GM10248 (cell line): ENCODE data around the gene LUC7L2.
"Not testable (repeated sequence)": the region's sequence is repeated elsewhere in the genome, so short reads cannot be mapped to it uniquely, and the experiment has no call there.

Experiments
- CTCF ChIA-PET: fragments of 300-600 bp; sonication (Branson Sonifier 250); formaldehyde crosslinking; extraction: SDS; loops from one replicate; lab custom pipeline; 2021; ENCODE audit warnings: antibody characterized with exemption; lab: Yijun Ruan, JAX
- POLR2A ChIA-PET: fragments of 350-650 bp; sonication (Branson Sonifier 250); formaldehyde crosslinking; extraction: SDS; loops from one replicate; lab custom pipeline; 2020; ENCODE audit warnings: antibody characterized with exemption; lab: Yijun Ruan, JAX
- DNase-seq: peaks from one replicate; pipeline ENCODE4 v3.0.0; 2012; ENCODE audit errors: extremely low spot score
- CTCF ChIP-seq: IDR thresholded peaks from 2 replicates; pipeline ENCODE4 v1.5.1; 2012; ENCODE audit warnings: mild to moderate bottlenecking, low read depth; ENCODE audit errors: extremely low read depth, missing control alignments, control extremely low read depth

The LUC7L2 gene

DNA sequence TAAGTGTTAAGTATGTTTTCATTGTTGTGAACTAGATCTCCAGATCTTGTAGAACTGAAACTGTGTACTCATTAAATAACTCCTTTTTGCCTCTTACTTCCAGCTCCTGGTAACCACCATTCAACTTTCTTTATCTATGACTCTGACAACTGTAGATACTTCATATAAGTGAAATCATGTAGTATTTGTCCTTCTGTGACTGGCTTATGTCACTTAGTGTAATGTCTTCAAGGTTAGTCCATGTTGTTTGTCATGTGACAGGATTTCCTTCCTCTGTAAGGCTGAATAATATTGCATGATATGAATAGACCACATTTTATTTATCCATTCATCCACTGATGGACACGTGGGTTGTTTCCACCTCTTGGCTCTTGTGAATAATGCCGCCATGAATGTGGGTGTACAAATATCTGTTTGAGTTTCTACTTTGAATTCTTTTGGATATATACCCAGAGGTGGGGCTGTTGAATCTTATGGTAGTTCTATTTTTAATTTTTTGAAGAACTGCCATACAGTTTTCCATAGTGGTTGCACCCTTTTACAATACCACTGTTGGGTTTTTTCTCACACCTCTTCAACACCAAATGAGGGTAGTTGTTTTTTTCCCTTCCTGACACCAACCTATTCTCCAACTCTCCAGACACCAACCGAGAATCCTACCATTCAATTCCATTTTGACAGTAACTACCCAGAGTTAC lies 29.2 kb upstream of the LUC7L2 start:
- CTCF ChIA-PET = interaction anchor here (1.0 to 1.6 kb wide), 2 partner anchors 10 kb away, joined by 3 to 8 read pairs; no protein-coding TSS in a partner anchor
- TF ChIP-seq CTCF = no peak
- no peak for DNase-seq
- POLR2A ChIA-PET = no interaction called here

DNA sequence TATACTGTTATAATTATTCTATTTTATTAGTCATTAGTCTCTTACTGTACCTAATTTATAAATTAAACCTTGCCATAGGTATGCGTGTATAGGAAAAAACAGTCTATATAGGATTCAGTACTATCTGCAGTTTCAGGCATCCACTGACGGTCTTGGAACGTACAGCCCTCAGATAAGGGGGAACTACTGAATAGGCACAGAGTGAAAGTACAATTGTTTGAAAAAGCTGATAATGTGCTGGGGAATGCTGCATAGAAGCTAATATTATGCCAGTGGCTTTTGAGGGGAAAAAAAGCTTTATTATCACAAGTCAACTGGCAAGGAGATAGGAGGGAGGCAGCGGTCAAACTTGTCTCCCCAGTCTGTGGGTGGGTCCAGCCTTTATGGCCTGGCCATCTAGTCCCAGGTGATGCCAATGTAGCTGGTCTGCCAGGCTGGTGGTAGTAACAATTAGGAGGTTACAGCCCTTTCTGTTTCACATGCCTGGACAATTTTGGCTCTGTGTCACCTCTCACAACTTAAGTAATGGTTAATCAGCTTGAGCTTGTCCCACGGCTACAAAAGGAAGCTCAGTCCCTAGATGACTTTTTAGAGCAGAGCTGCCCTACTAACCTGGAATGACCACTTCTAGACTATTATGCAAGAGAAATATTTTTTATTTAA lies 26.9 kb upstream of the LUC7L2 start:
- POLR2A ChIA-PET = interaction anchor here (0.6 kb wide), 1 partner anchor 461 kb away, joined by 3 read pairs; no protein-coding TSS in a partner anchor
- DNase-seq = no peak
- no peak for TF ChIP-seq CTCF
- CTCF ChIA-PET = no interaction called here

- not testable (repeated sequence) for DNase-seq
- POLR2A ChIA-PET = interaction anchor here (0.6 kb wide), 1 partner anchor 462 kb away, joined by 3 read pairs; no protein-coding TSS in a partner anchor
- CTCF ChIA-PET = interaction anchor here (1.5 kb wide), 1 partner anchor 10 kb away, joined by 7 read pairs; no protein-coding TSS in a partner anchor
Measured at GRCh38 chr7:139333443-139333842, 26.3 kb upstream of the LUC7L2 start.

- ChIA-PET CTCF (interaction anchor here (1.5 to 2.4 kb wide), 2 partner anchors 11 to 13 kb away, joined by 7 to 8 read pairs; no protein-coding TSS in a partner anchor), POLR2A (interaction anchor here (0.7 kb wide), 1 partner anchor 20 kb away, joined by 3 read pairs; no protein-coding TSS in a partner anchor)
Measured at GRCh38 chr7:139334399-139335150, 25.1 kb upstream of the LUC7L2 start.

DNA sequence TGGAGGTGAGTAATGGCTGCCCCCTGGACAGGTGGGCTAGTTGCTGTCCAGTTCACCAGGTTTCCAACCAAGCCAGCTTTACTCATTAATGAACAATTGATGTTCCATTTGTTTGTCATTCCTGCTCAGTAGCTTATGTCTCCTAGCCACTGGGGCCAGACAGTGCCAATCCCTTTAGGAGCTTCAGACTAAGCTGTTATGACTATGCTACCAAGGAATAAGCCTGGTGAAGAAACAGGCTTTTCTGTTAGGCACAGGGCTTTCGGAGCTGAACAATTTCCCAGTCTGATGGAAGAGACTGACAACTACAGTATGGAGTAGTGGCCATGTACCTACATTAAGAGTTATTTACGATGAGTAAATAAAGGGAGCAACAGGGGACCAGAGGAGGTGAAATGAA lies 20.7 kb upstream of the LUC7L2 start:
- TF ChIP-seq CTCF = no peak
- ChIA-PET POLR2A (interaction anchor here (2.3 kb wide), 1 partner anchor 21 kb away, joined by 8 read pairs; the partner anchor contains the start of gene LUC7L2), CTCF (interaction anchor here (1.1 to 2.7 kb wide), 7 partner anchors 11 to 207 kb away, joined by 3 to 19 read pairs (median 5); no protein-coding TSS in a partner anchor)
- DNase-seq = no peak

More at GRCh38 chr7:139334399-139335150, 25.1 kb upstream of the LUC7L2 start:
- DNase-seq = no peak
- no peak for TF ChIP-seq CTCF

GRCh38 chr7:139339698-139340036 lies 20.0 kb upstream of the LUC7L2 start:
- no peak for DNase-seq
- TF ChIP-seq CTCF = no peak
- POLR2A ChIA-PET = interaction anchor here (0.5 to 2.3 kb wide), 3 partner anchors 19 to 877 kb away, joined by 3 to 8 read pairs (median 7); partner anchors contain the start of gene LUC7L2
- CTCF ChIA-PET = interaction anchor here (1.0 to 2.7 kb wide), 11 partner anchors 11 to 246 kb away, joined by 3 to 19 read pairs (median 4); no protein-coding TSS in a partner anchor
